ENCODE measurements around the gene TNS1. TPM values are rescaled to one million over a fixed set of nuclear protein-coding genes. Genes with fewer than 3 reads are reported as not detected.

The TNS1 gene
- total RNA-seq, 2 donors from 2014 or later: 1,836 to 2,296 TPM

DNA sequence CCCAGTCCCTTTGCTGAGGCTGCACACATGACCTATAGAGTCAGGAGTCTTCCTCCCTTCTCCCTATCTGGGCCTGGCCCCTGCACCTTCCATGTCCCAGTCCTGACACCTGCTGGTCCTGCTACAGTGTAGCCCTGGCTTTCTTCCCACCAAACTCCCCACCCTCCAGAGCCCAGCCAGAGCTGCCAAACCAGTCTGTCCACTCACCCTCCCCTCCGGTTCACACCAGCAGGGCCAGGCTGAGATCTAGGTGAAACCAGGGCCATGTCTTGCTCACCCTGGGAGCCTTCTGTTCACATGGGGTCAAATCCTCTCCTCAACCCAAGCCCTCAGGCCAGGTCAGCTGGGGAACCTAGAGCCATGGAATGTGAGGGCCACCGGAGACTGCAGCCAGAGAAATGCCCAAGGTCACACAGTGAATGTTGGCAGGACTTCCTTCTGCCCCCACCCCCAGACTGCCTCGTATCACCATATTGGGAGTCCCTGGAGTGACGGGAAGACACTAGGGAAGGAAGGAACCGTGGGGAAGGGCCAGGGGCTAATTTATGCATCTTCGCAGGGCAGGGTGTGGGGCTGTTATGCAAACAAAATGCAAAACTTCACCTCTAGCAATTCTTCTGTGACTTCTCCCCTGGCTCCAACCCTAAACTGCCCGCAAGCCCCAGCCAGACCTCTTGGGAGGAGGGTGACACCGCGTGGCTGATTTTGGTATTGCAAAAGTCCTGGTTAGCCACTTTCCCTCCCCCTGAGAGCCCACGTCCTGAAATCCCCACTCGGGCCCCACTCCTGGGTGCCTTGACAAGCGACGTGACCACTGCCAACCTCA lies 14.6 kb downstream of the TNS1 start:
- TF ChIP-seq, protein P1, sequence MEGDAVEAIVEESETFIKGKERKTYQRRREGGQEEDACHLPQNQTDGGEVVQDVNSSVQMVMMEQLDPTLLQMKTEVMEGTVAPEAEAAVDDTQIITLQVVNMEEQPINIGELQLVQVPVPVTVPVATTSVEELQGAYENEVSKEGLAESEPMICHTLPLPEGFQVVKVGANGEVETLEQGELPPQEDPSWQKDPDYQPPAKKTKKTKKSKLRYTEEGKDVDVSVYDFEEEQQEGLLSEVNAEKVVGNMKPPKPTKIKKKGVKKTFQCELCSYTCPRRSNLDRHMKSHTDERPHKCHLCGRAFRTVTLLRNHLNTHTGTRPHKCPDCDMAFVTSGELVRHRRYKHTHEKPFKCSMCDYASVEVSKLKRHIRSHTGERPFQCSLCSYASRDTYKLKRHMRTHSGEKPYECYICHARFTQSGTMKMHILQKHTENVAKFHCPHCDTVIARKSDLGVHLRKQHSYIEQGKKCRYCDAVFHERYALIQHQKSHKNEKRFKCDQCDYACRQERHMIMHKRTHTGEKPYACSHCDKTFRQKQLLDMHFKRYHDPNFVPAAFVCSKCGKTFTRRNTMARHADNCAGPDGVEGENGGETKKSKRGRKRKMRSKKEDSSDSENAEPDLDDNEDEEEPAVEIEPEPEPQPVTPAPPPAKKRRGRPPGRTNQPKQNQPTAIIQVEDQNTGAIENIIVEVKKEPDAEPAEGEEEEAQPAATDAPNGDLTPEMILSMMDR (IDR thresholded peaks at IDR 0.05): peak; percentile 95
- H3K36me3 ChIP-seq: peaks cover 23% of the 10 kb centered on the region
- H3K9me3 ChIP-seq: no peaks in the 10 kb centered on the region
- peak overlapping the region; percentile 35 for H3K4me3 ChIP-seq
- H3K27me3 ChIP-seq (replicated peaks; ENCODE audit: insufficient read depth): no peaks in the 10 kb centered on the region
- H3K27ac ChIP-seq: peak overlapping the region; percentile 26 to 60
- DNase-seq (ENCODE audit: low spot score): no peak
- ATAC-seq (ENCODE audit: insufficient number of reproducible peaks, low FRiP score, low read depth): peak; percentile 56
- H3K4me1 ChIP-seq (ENCODE audit: control insufficient read depth in 1 of 2, low read depth in 2 of 2): peaks cover 4 to 43% of the 10 kb centered on the region in 2 donors

DNA sequence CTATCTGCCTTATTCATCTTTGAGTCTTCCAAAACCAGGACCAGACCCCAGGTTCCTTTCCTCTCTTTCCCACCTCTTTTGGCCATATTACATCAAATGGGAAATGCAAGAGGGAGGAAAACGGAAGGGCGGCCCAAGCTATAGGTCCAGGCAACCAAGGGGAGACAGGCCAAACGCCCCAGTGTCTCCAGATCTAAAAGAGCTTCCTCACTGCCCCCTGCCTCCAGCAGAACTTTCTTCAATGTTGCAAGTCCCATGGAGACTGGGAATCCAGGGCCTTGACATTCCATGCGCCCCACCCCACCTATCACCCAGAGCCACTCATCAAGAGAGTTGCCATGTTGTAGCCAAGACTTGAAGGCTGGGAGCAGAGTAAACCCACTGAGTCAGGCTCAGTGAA lies 15.4 kb downstream of the TNS1 start:
- H3K27me3 ChIP-seq (replicated peaks; ENCODE audit: insufficient read depth): no peaks in the 10 kb centered on the region
- DNase-seq (ENCODE audit: low spot score) (no peak), ATAC-seq (ENCODE audit: insufficient number of reproducible peaks, low FRiP score, low read depth) (no peak)
- no peak overlapping the region for H3K4me3 ChIP-seq
- H3K4me1 ChIP-seq (ENCODE audit: control insufficient read depth in 1 of 2, low read depth in 2 of 2): peaks cover 4 to 35% of the 10 kb centered on the region in 2 donors
- H3K36me3 ChIP-seq: peaks cover 22% of the 10 kb centered on the region
- H3K27ac ChIP-seq: no peak overlapping the region
- TF ChIP-seq, protein P1 (IDR thresholded peaks at IDR 0.05): no peak
- H3K9me3 ChIP-seq: no peaks in the 10 kb centered on the region

DNA sequence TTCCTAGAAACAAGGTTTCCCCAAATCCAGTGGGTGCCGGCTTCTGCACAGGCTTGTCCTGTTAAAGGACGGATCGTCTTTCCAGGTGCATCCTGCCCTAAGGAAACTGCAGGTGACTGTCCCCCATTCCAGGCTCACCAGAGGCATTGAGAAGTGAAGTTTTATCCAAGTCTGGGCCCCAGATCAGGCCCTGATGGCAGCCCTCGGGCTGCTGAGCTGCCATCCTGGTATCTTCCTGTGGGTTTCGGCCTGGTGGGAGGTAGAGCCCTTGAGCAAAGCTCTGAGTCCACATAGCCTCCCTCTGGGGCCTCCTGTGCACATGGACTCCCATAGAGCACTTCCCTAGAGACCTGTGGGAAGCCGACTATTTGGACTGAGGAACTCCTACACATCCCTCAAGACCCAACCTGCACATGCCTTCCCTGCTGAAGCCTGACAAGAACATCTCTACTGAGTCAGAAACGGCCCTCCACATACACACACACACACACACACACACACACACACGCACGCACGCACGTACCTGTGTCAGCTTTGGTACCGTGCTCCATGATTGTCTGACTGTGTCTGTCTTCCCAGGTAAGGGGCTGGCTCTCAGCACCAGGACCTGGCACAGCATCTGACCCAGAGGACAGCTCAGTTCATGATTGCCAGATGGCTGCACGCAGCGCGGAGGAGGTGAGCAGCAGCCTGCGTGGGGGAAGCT lies 16.4 kb downstream of the TNS1 start:
- DNase-seq (ENCODE audit: low spot score) (no peak), ATAC-seq (ENCODE audit: insufficient number of reproducible peaks, low FRiP score, low read depth) (no peak)
- Histone ChIP-seq H3K27ac (no peak overlapping the region), H3K27me3 (replicated peaks; ENCODE audit: insufficient read depth) (no peaks in the 10 kb centered on the region), H3K9me3 (no peaks in the 10 kb centered on the region), H3K4me3 (no peak overlapping the region), H3K4me1 (ENCODE audit: control insufficient read depth in 1 of 2, low read depth in 2 of 2) (peaks cover 4 to 35% of the 10 kb centered on the region in 2 donors), H3K36me3 (peaks cover 20% of the 10 kb centered on the region)
- TF ChIP-seq, protein P1 (IDR thresholded peaks at IDR 0.05): no peak

DNA sequence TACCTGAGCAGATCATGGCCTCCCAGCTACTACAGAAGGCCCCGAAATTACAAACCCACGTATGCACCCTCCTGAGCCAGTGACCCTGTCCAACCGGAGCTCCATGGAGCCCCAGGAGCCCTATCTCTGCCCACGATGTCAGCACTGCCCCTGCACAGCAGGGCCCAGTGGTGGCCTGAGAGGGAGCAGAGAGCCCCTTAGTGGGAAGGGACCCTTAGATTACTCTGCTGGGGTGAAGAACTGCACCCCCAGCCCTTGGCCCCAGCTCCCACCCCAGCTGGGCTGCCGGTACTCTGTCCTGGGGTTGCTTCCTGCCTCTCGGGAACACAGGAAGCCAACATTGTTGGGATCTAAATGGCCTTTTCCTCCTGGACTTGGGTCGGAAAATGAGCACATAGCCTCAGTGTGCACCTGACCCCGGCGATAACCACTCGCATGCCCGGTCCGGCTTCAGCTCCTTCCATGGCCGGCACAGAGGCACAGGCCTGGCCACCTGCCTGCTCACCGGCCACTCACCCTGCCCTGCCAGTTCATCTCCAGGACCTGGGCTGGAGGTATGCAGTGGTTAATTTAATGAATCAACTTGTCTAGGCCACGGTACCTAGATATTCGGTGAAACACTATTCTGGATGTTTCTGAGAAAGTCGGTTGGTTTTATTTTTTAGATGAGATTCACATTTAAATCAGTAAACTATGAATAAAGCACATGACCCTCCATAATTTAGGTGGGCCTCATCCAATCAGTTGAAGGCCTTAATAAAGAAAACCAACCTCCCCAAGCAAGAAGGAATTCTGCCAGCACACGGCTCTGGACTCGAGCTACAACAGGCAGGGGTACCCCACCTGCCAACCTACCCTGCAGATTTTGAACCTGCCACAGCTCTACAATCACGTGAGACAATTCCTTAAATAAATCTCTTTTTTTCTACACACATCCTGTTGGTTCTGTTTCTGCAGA lies 19.2 kb downstream of the TNS1 start:
- H3K4me1 ChIP-seq (ENCODE audit: control insufficient read depth in 1 of 2, low read depth in 2 of 2): peaks cover 21 to 54% of the 10 kb centered on the region in 2 donors
- ATAC-seq (ENCODE audit: insufficient number of reproducible peaks, low FRiP score, low read depth): no peak
- no peak for DNase-seq (ENCODE audit: low spot score)

More for the DNA sequence above, 19.2 kb downstream of the TNS1 start:
- TF ChIP-seq, protein P1 (IDR thresholded peaks at IDR 0.05): no peak
- Histone ChIP-seq H3K27me3 (replicated peaks; ENCODE audit: insufficient read depth) (no peaks in the 10 kb centered on the region), H3K36me3 (peaks cover 12% of the 10 kb centered on the region), H3K4me3 (no peak overlapping the region), H3K27ac (no peak overlapping the region), H3K9me3 (no peaks in the 10 kb centered on the region)
